D721Med (cell line): ENCODE measurements around the gene TNFAIP8L2.
"Not testable (repeated sequence)": the region's sequence is repeated elsewhere in the genome, so short reads cannot be mapped to it uniquely, and the experiment has no call there.

Source experiments
- DNase-seq: peaks from one replicate; pipeline ENCODE4 v3.0.0; 2011; ENCODE audit warnings: low spot score; ENCODE audit not compliant: insufficient read length
- FAIRE-seq: peaks from 2 replicates; lab custom pipeline; 2011; peaks lifted over from hg19 to GRCh38; lab: Jason Lieb, UNC
- CTCF ChIP-seq: IDR thresholded peaks from 2 replicates; pipeline ENCODE4 v1.5.1; 2012; ENCODE audit warnings: mild to moderate bottlenecking, control low read depth; ENCODE audit not compliant: insufficient read depth; ENCODE audit errors: missing control alignments

TNFAIP8L2 gene

DNA sequence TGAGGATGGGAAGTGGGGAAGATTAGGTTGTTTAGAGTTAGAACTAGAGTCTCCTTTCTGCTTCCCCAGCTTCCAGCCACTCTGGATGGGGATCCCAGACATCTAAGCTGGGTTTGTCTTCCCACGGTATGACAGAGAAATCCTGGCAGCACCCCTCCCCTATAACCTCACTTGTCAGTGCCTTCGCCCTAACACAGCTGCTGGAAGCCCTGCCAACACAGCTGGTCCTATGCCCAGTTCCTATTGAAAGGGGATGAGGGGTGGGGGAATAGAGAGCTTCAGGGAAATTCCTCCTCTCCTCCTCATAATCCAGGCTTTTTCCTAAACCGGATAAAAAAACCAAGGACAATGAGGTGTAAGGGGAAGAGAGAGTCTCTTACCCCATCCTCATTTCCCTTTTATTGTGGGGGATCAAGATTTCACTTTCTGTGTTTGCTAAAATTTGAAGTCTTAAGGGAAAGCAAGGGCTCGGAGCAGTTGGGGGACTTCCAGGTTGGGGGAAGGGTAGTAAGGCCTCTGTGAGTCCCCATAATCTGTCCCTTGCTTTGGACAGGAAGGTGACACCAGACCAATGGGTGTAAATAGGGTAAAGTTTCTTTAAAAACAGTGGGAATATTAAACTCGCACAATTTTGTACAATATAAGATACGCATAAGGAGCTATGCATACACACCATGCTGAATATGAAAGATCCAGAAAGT lies 18.7 kb downstream of the TNFAIP8L2 start:
- no peak for FAIRE-seq
- DNase-seq: no peak
- no peak for TF ChIP-seq CTCF

GRCh38 chr1:151175863-151176262 lies 19.4 kb downstream of the TNFAIP8L2 start, which contains the start of gene TMOD4:
TSS of gene TMOD4 (minus strand) at chr1:151175981. CDS start at chr1:151174875, 1,106 bp downstream.
- peak; percentile 34 for TF ChIP-seq CTCF
- FAIRE-seq: no peak
- DNase-seq: no peak

GRCh38 chr1:151176514-151177045 lies 20.1 kb downstream of the TNFAIP8L2 start:
- TF ChIP-seq CTCF: no peak
- FAIRE-seq: no peak

GRCh38 chr1:151184211-151184610 lies 27.8 kb downstream of the TNFAIP8L2 start:
- DNase-seq (no peak), FAIRE-seq (no peak)
- no peak for TF ChIP-seq CTCF

More at GRCh38 chr1:151176514-151177045, 20.1 kb downstream of the TNFAIP8L2 start:
- no peak for DNase-seq

- FAIRE-seq: peak; percentile 90
- no peak for TF ChIP-seq CTCF
- DNase-seq: peak; percentile 58
These were observed 30.8 kb downstream of the TNFAIP8L2 start for GRCh38 chr1:151187205-151187604.

DNA sequence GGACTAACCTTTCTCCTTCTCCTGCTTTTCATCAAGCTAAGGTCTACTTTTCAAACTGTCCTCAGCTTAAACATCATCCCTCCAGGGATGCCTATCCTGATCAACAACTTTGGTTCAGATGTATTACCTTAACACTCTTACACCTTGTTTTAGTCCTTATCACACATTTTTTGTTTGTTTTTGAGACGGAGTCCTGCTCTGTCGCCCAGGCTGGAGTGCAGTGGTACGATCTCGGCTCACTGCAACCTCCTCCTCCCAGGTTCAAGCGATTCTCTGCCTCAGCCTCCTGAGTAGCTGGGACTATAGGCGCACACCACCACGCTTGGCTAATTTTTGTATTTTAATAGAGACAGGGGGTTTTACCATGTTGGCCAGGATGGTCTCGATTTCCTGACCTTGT lies 32.2 kb downstream of the TNFAIP8L2 start:
- not testable (repeated sequence) for DNase-seq, FAIRE-seq

DNA sequence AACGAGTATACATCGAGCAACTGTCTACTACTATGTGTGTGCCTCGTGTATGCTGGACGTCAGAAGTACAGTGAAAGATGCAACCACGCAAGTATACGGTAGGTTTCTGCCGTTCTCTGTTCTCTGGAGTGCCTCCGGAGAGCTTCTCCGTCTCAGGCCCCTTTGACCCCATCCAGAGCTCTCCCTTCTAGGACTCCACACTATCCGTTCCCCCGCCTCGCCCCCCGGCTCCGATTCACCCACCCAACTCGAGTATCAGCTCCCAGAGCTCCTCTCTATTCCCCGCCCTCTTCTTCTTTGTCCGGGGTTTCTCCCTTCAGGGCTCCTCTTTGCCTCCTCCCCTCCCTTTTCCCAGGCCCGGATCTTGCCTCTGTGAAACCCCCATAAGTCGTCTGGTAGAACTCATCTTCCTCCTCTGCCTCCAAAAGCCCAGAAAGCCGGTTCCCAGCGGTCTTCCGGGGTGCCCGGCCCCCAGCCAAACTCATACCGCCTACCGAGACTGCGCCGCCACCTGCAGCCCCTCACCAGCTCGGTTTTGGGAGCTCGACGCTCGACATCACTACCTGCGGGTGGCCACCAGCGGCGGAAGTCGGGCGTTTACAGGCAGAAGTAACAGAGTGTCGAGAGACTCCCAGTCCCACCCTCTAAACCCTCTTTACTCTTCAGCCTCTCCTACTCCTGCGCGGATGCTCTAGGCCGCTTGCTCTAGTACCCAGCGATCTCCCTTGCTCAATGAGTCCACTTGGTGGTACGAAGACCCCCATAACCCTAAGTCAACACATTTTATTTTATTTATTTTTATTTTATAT lies 33.4 kb downstream of the TNFAIP8L2 start, which contains the start of gene VPS72:
Gene VPS72 (minus strand): TSS at position 561 of the 809 bp plus-strand sequence. CDS start 76 bp downstream, at position 485.
- FAIRE-seq (no peak), DNase-seq (peak; percentile 92)
- no peak for TF ChIP-seq CTCF
